Esophagus squamous epithelium (tissue), 4 donors: ENCODE results near the gene TAAR1.
"Not testable (repeated sequence)": the region's sequence is repeated elsewhere in the genome, so short reads cannot be mapped to it uniquely, and the experiment has no call there.

ENCODE experiments used
- CTCF ChIP-seq, 6 experiments: fragments of 450-650 bp in 4 of 6; fragments of 200-600 bp in 2 of 6; sonication (generic) in 2 of 6; IDR thresholded peaks; one replicate each; pipeline ENCODE4 v1.5.1; 2016 to 2019; ENCODE audit warnings: antibody characterized with exemption in 6 of 6, mild to moderate bottlenecking in 4 of 6, moderate library complexity in 4 of 6
- POLR2A ChIP-seq, 4 donors: fragments of 450-650 bp; IDR thresholded peaks; one replicate each; pipeline ENCODE4 v1.6.1; 2017; ENCODE audit warnings: antibody characterized with exemption in 4 of 4, mild to moderate bottlenecking in 4 of 4, moderate library complexity in 3 of 4

DNA sequence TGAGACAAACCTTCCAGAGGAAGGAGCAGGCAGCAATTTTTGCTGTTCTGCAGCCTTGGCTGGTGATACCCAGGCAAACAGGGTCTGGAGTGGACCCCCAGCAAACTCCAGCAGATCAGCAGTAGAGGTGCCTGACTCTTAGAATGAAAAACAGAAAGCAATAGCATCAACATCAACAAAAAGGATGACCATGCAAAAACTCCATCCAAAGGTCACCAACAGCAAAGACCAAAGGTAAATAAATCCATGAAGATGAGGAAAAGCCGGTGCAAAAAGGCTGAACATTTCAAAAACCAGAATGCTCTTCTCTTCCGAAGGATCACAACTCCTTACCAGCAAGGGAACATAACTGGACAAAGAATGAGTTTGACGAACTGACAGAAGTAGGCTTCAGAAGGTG lies 23.1 kb downstream of the TAAR1 start:
- TF ChIP-seq CTCF, POLR2A (IDR thresholded peaks at IDR 0.05): not testable (repeated sequence)
